Gastrocnemius medialis (tissue), 4 donors: ENCODE results near the gene SLC34A3. TPM values are rescaled to one million over a fixed set of nuclear protein-coding genes. Genes with fewer than 3 reads are reported as not detected.

Experiments used
- ATAC-seq, 2 donors: fragments of 150-250 bp; one replicate each; pipeline ENCODE4 v1.9.1; 2016
- DNase-seq, 2 donors: peaks; one replicate each; pipeline ENCODE4 v3.0.0-alpha.2; 2019
- H3K27ac ChIP-seq, 4 donors: fragments of 200-600 bp; sonication (generic); 1 replicate in 1 of 4; 2 replicates in 3 of 4; pipeline ENCODE4 v1.5.1; 2016 to 2018; ENCODE audit warnings: mild to moderate bottlenecking in 2 of 4, moderate library complexity in 1 of 4
- H3K27me3 ChIP-seq, 3 donors: fragments of 200-600 bp; sonication (generic) in 2 of 3; 1 replicate in 1 of 3; 2 replicates in 2 of 3; pipeline versions ENCODE4 v1.5.1 to v1.6.0; 2016 to 2019; ENCODE audit warnings: mild to moderate bottlenecking in 1 of 3, moderate library complexity in 1 of 3
- H3K36me3 ChIP-seq, 2 donors: fragments of 200-600 bp; sonication (generic) in 1 of 2; one replicate each; pipeline ENCODE4 v1.5.1; 2017 to 2018
- H3K4me1 ChIP-seq, 2 donors: fragments of 200-600 bp; sonication (generic) in 1 of 2; one replicate each; pipeline ENCODE4 v1.5.1; 2016 to 2017; ENCODE audit warnings: mild to moderate bottlenecking in 2 of 2
- H3K4me3 ChIP-seq, 4 donors: fragments of 200-600 bp; sonication (generic) in 3 of 4; 1 replicate in 1 of 4; 2 replicates in 3 of 4; pipeline ENCODE4 v1.5.1; 2016 to 2019; ENCODE audit warnings: mild to moderate bottlenecking in 2 of 4
- H3K9me3 ChIP-seq, 3 donors: fragments of 200-600 bp; sonication (generic) in 2 of 3; 1 replicate in 1 of 3; 2 replicates in 2 of 3; pipeline ENCODE4 v1.5.1; 2016 to 2019
- CTCF ChIP-seq, 5 experiments: fragments of 450-650 bp in 3 of 5; fragments of 200-600 bp in 2 of 5; sonication (generic) in 2 of 5; IDR thresholded peaks in 4 of 5; conservative IDR thresholded peaks in 1 of 5; 1 replicate in 4 of 5; 2 replicates in 1 of 5; pipeline ENCODE4 v1.5.1; 2016 to 2019; ENCODE audit warnings: antibody characterized with exemption in 5 of 5, mild to moderate bottlenecking in 3 of 5, moderate library complexity in 3 of 5
- POLR2A ChIP-seq, 2 donors: fragments of 450-650 bp; IDR thresholded peaks; one replicate each; pipeline ENCODE4 v1.6.1; 2017; ENCODE audit warnings: antibody characterized with exemption in 2 of 2, mild to moderate bottlenecking in 2 of 2, moderate library complexity in 2 of 2
- in situ Hi-C, 4 donors: fragments of 200-750 bp; cut with MboI; loops; one replicate each; pipeline versions ENCODE4 v1.15.0 to v1.8.0; 2017; ENCODE audit warnings: low sequenced_read_pairs in 4 of 4
- intact Hi-C: fragments of 100-400 bp; cut with DNase I; formaldehyde crosslinking; loops from one replicate; pipeline ENCODE4 v1.15.1; 2023; ENCODE audit warnings: low total_unique reads
- total RNA-seq, 4 donors: library from RNA; depleted of rRNA; stranded (reverse); fragments of >200 nt; gene quantifications; one replicate each; pipeline versions ENCODE4 v1.1.0 to v1.2.3, GENCODE V29; 2016

Gene SLC34A3
- total RNA-seq, 4 donors from 2014 or later = not detected

GRCh38 chr9:137227054-137227852, 3.4 kb upstream of the SLC34A3 start, which contains the start of gene RNF224:
RNF224 (plus strand) TSS chr9:137227502; CDS start chr9:137228336, 834 bp downstream.
- H3K36me3 ChIP-seq = no peaks in the 10 kb centered on the region

GRCh38 chr9:137227853-137228505, 2.7 kb upstream of the SLC34A3 start:
- Histone ChIP-seq H3K4me1 (peaks cover 7 to 8% of the 10 kb centered on the region in 2 donors), H3K36me3 (no peaks in the 10 kb centered on the region), H3K4me3 (no peak overlapping the region), H3K9me3 (no peaks in the 10 kb centered on the region), H3K27me3 (peaks cover 28 to 37% (median 31%) of the 10 kb centered on the region in 3 donors), H3K27ac (no peak overlapping the region)
- intact Hi-C loops = loop anchor here (2.0 kb wide), 1 partner anchor 109 kb away; no protein-coding TSS in a partner anchor
- ATAC-seq (no peak), DNase-seq (no peak)
- TF ChIP-seq CTCF (IDR thresholded peaks at IDR 0.05 in 4 of 5, conservative IDR thresholded peaks at IDR 0.05 in 1 of 5) (no peak), POLR2A (IDR thresholded peaks at IDR 0.05) (no peak)
- in situ Hi-C loops = loop anchor here in 1 of 4 donors (10.0 kb wide), 1 partner anchor 103 kb away; no protein-coding TSS in a partner anchor

More at GRCh38 chr9:137227054-137227852, 3.4 kb upstream of the SLC34A3 start, which contains the start of gene RNF224:
- DNase-seq (peak; percentile 33 to 59), ATAC-seq (no peak)
- Histone ChIP-seq H3K27ac (no peak within 1 kb of the TSS), H3K9me3 (no peaks in the 10 kb centered on the region), H3K27me3 (peaks cover 28 to 36% (median 31%) of the 10 kb centered on the region in 3 donors), H3K4me1 (peaks cover 8 to 14% of the 10 kb centered on the region in 2 donors), H3K4me3 (no peak within 1 kb of the TSS)
- in situ Hi-C loops (loop anchor here in 1 of 4 donors (10.0 kb wide), 1 partner anchor 102 kb away; no protein-coding TSS in a partner anchor), intact Hi-C loops (loop anchor here (2.0 kb wide), 1 partner anchor 108 kb away; no protein-coding TSS in a partner anchor)
- no peak for TF ChIP-seq POLR2A (IDR thresholded peaks at IDR 0.05)
- peak; percentile 77 to 92 (median 85) for TF ChIP-seq CTCF (IDR thresholded peaks at IDR 0.05 in 4 of 5, conservative IDR thresholded peaks at IDR 0.05 in 1 of 5)

GRCh38 chr9:137228506-137228967, 2.2 kb upstream of the SLC34A3 start:
- Histone ChIP-seq H3K36me3 (no peaks in the 10 kb centered on the region), H3K4me1 (peaks cover 7 to 8% of the 10 kb centered on the region in 2 donors), H3K27me3 (peaks cover 28 to 42% (median 31%) of the 10 kb centered on the region in 3 donors), H3K4me3 (no peak overlapping the region), H3K27ac (no peak overlapping the region), H3K9me3 (no peaks in the 10 kb centered on the region)
- intact Hi-C loops = no loop called here
- in situ Hi-C loops = loop anchor here in 1 of 4 donors (10.0 kb wide), 1 partner anchor 104 kb away; no protein-coding TSS in a partner anchor
- TF ChIP-seq POLR2A (IDR thresholded peaks at IDR 0.05) (no peak), CTCF (IDR thresholded peaks at IDR 0.05 in 4 of 5, conservative IDR thresholded peaks at IDR 0.05 in 1 of 5) (no peak)
- no peak for ATAC-seq
- DNase-seq = no peak

GRCh38 chr9:137228968-137229896, 1.5 kb upstream of the SLC34A3 start:
- Histone ChIP-seq H3K9me3 (no peaks in the 10 kb centered on the region), H3K36me3 (no peaks in the 10 kb centered on the region), H3K27ac (no peak overlapping the region), H3K4me3 (no peak overlapping the region), H3K27me3 (peaks cover 28 to 49% (median 31%) of the 10 kb centered on the region in 3 donors), H3K4me1 (peaks cover 3% of the 10 kb centered on the region in 2 donors)
- no peak for TF ChIP-seq CTCF (IDR thresholded peaks at IDR 0.05 in 4 of 5, conservative IDR thresholded peaks at IDR 0.05 in 1 of 5)
- no peak for TF ChIP-seq POLR2A (IDR thresholded peaks at IDR 0.05)
- DNase-seq = no peak
- ATAC-seq = no peak
- in situ Hi-C loops = loop anchor here in 1 of 4 donors (10.0 kb wide), 1 partner anchor 104 kb away; no protein-coding TSS in a partner anchor
- intact Hi-C loops = no loop called here
